WTC11 (cell line): ENCODE measurements around the gene MACROD2.

Source experiments
- FOXP1 ChIP-seq: sonication (generic); formaldehyde crosslinking; IDR thresholded peaks from 2 replicates; pipeline ENCODE4 v1.8.0; 2022; ENCODE audit warnings: missing genetic modification reagents, mild to moderate bottlenecking, moderate library complexity, borderline replicate concordance
- NR3C1 ChIP-seq: sonication (generic); formaldehyde crosslinking; conservative IDR thresholded peaks from 2 replicates; pipeline ENCODE4 v1.8.1; 2023; ENCODE audit warnings: low read depth, mild to moderate bottlenecking, missing genetic modification reagents
- TCF7 ChIP-seq: sonication (generic); formaldehyde crosslinking; IDR thresholded peaks from 2 replicates; pipeline ENCODE4 v1.8.0; 2022; ENCODE audit warnings: mild to moderate bottlenecking, low read depth, missing genetic modification reagents, moderate library complexity
- ZNF138 ChIP-seq: sonication (generic); formaldehyde crosslinking; conservative IDR thresholded peaks from 2 replicates; pipeline ENCODE4 v1.8.1; 2022; ENCODE audit warnings: mild to moderate bottlenecking, moderate library complexity, missing genetic modification reagents
- TF ChIP-seq, protein P1 (sequence below): fragments of 200-600 bp; IDR thresholded peaks from 2 replicates; pipeline ENCODE4 v1.8.0; 2022; ENCODE audit warnings: antibody characterized with exemption
- TF ChIP-seq, protein P2 (sequence below): sonication (generic); formaldehyde crosslinking; IDR thresholded peaks from 2 replicates; pipeline ENCODE4 v1.8.1; 2023; ENCODE audit warnings: mild to moderate bottlenecking, missing genetic modification reagents, moderate library complexity
- TF ChIP-seq, protein P3 (sequence below): sonication (generic); formaldehyde crosslinking; IDR thresholded peaks from 2 replicates; pipeline ENCODE4 v1.8.0; 2022; ENCODE audit warnings: mild to moderate bottlenecking, missing genetic modification reagents
- TF ChIP-seq, protein P4 (sequence below): sonication (generic); formaldehyde crosslinking; IDR thresholded peaks from 2 replicates; pipeline ENCODE4 v1.8.1; 2022; ENCODE audit warnings: mild to moderate bottlenecking, moderate library complexity, missing genetic modification reagents
- TF ChIP-seq, protein P5 (sequence below): sonication (generic); formaldehyde crosslinking; IDR thresholded peaks from 2 replicates; pipeline ENCODE4 v1.8.1; 2022; ENCODE audit warnings: low read depth, missing genetic modification reagents, borderline replicate concordance
- TF ChIP-seq, protein P6 (sequence below): sonication (generic); formaldehyde crosslinking; IDR thresholded peaks from 2 replicates; pipeline ENCODE4 v1.8.0; 2022; ENCODE audit warnings: mild to moderate bottlenecking, missing genetic modification reagents
- TF ChIP-seq, protein P7 (sequence below): sonication (generic); formaldehyde crosslinking; conservative IDR thresholded peaks from 2 replicates; pipeline ENCODE4 v1.8.1; 2022; ENCODE audit warnings: mild to moderate bottlenecking, missing genetic modification reagents

DNA sequence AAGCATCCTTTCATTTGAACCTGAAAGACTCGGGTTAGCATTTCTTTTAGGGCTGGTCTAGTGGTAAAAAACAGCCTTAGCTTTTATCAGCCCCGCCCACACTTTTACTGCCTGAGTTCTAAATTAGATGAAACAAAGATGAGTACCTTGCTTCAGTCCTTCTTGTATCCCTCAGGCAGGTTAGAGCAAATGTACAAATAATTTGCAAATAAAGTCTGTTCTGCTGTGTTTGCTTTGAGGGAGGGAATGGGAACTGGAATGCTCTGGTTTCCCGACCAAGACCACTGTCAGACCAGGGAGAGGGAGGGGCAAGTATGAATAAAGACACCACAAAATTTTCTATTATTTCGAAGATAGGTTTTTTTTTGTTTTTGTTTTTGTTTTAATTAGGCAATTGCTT is 427.6 kb downstream of the MACROD2 start:
- TF ChIP-seq, protein P1, sequence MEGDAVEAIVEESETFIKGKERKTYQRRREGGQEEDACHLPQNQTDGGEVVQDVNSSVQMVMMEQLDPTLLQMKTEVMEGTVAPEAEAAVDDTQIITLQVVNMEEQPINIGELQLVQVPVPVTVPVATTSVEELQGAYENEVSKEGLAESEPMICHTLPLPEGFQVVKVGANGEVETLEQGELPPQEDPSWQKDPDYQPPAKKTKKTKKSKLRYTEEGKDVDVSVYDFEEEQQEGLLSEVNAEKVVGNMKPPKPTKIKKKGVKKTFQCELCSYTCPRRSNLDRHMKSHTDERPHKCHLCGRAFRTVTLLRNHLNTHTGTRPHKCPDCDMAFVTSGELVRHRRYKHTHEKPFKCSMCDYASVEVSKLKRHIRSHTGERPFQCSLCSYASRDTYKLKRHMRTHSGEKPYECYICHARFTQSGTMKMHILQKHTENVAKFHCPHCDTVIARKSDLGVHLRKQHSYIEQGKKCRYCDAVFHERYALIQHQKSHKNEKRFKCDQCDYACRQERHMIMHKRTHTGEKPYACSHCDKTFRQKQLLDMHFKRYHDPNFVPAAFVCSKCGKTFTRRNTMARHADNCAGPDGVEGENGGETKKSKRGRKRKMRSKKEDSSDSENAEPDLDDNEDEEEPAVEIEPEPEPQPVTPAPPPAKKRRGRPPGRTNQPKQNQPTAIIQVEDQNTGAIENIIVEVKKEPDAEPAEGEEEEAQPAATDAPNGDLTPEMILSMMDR = no peak
- TF ChIP-seq, protein P2, sequence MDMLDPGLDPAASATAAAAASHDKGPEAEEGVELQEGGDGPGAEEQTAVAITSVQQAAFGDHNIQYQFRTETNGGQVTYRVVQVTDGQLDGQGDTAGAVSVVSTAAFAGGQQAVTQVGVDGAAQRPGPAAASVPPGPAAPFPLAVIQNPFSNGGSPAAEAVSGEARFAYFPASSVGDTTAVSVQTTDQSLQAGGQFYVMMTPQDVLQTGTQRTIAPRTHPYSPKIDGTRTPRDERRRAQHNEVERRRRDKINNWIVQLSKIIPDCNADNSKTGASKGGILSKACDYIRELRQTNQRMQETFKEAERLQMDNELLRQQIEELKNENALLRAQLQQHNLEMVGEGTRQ (CRISPR knock-in tag) = no peak
- TF ChIP-seq, protein P3, sequence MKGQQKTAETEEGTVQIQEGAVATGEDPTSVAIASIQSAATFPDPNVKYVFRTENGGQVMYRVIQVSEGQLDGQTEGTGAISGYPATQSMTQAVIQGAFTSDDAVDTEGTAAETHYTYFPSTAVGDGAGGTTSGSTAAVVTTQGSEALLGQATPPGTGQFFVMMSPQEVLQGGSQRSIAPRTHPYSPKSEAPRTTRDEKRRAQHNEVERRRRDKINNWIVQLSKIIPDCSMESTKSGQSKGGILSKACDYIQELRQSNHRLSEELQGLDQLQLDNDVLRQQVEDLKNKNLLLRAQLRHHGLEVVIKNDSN (CRISPR knock-in tag) = no peak
- TF ChIP-seq, protein P4, sequence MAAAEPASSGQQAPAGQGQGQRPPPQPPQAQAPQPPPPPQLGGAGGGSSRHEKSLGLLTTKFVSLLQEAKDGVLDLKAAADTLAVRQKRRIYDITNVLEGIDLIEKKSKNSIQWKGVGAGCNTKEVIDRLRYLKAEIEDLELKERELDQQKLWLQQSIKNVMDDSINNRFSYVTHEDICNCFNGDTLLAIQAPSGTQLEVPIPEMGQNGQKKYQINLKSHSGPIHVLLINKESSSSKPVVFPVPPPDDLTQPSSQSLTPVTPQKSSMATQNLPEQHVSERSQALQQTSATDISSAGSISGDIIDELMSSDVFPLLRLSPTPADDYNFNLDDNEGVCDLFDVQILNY (CRISPR knock-in tag) = no peak
- TF ChIP-seq TCF7 (no peak), FOXP1 (CRISPR knock-in tag) (no peak), ZNF138 (CRISPR knock-in tag) (no peak), NR3C1 (CRISPR knock-in tag) (no peak)
- TF ChIP-seq, protein P5, sequence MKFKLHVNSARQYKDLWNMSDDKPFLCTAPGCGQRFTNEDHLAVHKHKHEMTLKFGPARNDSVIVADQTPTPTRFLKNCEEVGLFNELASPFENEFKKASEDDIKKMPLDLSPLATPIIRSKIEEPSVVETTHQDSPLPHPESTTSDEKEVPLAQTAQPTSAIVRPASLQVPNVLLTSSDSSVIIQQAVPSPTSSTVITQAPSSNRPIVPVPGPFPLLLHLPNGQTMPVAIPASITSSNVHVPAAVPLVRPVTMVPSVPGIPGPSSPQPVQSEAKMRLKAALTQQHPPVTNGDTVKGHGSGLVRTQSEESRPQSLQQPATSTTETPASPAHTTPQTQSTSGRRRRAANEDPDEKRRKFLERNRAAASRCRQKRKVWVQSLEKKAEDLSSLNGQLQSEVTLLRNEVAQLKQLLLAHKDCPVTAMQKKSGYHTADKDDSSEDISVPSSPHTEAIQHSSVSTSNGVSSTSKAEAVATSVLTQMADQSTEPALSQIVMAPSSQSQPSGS = no peak
- TF ChIP-seq, protein P6, sequence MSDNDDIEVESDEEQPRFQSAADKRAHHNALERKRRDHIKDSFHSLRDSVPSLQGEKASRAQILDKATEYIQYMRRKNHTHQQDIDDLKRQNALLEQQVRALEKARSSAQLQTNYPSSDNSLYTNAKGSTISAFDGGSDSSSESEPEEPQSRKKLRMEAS (CRISPR knock-in tag) = no peak
- TF ChIP-seq, protein P7, sequence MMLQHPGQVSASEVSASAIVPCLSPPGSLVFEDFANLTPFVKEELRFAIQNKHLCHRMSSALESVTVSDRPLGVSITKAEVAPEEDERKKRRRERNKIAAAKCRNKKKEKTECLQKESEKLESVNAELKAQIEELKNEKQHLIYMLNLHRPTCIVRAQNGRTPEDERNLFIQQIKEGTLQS (CRISPR knock-in tag) = no peak
